Activated CD8-positive, alpha-beta memory T cell treated with anti-CD3 and anti-CD28 coated beads for 24 hours (primary cell): Measurements from ENCODE around the gene ACAA2.
"Not testable (repeated sequence)": the region's sequence is repeated elsewhere in the genome, so short reads cannot be mapped to it uniquely, and the experiment has no call there.

Experiments
- DNase-seq: peaks from one replicate; pipeline ENCODE4 v3.0.0-alpha.2; 2020

The ACAA2 gene

DNA sequence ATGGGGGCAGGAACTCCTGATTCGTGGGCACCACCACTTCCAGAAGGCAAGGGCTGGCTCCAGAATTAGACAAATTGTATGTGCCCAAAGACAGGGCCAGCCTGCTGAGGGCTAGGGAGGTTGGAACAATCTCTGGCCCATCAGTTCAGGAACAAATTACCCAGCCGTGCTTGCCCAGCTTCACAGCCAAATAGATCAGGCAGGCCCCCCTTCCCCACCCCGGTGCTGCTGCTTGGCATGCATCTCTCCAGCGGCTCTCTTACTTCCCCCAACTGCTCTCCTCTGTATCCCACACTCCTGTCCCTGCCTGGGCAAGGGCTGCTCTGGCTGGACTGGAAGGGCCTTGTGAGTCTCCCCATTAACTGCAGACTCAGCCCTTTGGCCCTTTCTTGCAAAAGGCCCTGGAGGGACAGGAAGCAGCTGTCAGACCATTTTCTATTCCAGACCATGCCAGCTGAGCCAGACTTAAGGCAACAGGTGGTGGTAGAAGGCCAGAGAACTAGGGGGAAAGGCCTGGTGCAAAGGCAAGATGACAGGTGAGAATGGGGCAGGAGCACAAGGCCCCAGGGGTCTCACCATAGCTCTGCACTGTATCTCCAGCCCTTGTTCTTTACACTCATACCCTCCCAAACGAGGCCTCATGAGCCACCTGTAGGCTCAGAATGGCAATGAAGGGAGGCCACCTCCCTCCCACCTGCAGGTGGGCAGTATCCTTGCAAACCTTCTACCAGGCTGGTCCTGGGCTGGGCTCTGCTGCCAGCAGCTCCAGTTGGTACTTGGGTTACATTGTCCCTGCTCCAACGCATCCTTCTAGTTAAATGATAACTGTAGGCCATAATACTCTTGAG, 30.7 kb upstream of the ACAA2 start:
- DNase-seq: peak; percentile 53

DNA sequence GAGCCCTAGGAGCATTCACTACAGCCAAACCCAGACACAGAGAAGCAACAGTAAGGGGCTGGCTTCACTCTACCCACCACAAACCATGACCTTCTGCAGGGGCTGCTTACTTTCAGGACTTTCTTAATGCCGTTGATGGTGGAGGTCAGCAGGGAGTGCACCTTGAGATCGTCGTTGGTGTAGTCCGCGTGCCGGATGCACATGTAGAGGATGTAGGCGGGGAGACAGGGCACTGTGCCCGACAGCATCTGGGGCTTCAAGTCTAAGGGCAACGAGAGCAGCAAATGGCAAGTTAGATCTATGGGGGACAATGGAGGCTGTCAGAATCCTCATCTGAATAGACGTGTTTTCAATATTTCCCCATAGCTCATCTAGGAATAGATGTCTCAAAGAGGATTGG, 29.8 kb upstream of the ACAA2 start:
- DNase-seq: no peak

DNA sequence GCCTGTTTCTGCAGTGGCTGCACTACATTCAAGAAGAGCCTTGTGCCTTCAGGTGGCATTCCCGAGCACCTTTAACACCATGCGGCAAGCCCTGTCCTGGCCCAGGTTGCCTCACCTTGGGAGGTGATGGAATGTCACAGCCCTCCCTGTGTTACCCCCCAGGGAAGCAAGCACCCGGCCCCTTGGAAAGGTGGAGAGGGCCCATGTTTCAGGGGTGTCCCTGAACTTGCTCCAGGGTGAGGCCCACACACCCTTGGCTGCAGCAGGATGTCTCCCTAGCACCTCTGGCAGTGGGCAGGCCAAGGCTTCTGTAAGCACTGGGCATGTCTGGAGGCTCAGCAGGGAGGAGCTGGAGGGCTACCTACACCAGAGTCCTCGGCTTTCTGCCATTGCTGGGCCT, 29.3 kb upstream of the ACAA2 start:
- no peak for DNase-seq

DNA sequence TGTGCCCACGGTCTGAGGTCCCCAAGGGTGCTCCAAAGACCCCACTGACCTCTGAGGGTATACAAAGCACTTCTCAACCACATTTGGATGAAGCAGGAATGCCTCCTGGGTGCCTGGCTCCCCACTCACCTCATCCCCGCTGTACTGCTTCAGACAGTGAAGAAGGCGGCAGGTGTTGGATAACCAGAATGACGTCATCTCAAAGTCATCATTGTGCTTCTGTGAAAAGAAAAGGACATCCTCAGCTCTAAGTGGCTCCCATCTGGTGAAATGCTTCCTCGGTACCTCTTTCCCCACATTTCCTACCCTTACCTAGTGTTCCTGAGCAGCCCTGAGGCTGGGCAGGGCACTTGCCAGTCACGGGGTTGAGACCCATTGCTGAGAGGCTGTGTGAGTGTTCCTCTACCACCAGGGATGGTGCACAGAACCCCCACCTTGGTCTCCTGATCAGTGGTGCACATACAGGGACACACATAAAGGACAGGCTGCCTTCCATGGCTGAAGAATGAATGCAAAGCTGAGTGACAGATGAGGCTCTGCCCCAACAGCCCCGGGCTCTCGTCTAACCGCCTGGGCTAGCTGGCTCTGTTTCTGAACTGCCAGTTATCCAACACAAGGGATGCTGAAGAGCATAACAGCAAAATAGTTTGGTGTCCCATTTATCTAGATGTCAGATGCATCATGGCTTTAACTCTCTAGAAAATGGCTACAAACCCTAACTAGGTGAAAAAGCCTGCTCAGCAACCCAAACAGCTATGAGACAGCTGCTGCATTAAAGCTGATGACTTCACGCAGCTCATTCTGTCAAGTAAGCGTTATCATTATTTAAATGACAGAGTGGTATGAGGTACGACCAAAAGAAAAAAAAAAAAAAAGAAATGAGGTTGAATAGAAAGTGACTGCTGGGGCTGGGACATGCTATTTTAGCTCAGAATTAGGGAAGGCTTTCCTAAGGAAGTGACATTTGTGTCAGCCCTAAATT, 28.2 kb upstream of the ACAA2 start:
- DNase-seq: no peak

DNA sequence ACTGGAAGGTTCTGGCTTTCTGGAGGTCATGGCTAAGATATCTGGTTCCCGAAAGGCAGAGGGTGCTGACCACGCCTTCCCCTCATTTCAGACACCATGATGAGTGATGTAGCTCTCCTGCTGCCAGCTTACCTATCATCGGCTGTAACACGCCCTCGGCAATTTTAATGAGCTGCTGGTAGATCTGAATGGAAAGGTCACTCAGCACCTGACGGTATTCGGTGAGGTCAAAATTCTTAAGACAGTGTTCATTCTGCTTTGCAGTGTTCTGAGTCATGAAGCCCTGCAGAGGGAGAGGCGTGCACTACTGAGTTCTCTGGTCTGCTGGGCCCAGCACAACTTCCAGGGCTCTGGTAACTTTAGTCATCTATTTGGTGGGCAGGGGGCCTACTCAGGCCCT, 25.7 kb upstream of the ACAA2 start:
- DNase-seq: no peak

DNA sequence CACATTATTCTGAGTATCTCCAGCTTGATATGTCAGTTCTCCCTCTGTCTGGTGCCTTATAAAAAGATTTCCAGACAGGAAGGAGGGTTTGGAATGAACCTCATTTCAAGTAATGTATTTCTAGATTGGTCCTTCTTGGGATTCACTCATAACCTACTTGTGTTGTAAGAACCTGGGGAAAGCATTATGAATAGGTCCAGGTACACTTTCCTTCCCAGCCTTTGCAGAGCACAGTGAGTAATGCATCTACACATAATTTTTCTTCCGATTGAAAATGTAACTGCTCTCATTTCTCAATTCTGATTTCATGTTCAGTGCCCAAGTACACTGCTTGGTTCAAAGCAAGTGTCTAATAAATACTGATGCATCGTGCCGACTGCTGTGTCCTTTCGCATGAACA, 25.0 kb upstream of the ACAA2 start:
- no peak for DNase-seq

DNA sequence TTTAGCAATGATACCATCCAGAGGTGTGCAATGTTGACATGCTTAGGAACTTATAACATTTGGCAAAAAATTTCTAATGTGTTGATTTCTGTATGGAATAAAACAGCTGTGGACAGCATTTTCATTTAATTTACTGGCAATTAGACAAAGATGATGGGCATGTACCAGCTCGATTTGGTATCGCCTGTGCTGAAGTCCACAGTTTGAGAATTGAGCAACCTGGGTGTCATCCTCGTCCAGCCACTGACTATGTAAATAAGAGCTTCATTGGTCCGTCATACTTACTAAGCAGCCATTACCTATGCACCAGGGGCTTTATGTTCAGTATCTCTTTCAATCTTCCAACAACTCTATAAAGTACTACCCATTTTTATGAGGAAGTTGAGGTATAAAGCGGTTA, 24.6 kb upstream of the ACAA2 start:
- DNase-seq: no peak

DNA sequence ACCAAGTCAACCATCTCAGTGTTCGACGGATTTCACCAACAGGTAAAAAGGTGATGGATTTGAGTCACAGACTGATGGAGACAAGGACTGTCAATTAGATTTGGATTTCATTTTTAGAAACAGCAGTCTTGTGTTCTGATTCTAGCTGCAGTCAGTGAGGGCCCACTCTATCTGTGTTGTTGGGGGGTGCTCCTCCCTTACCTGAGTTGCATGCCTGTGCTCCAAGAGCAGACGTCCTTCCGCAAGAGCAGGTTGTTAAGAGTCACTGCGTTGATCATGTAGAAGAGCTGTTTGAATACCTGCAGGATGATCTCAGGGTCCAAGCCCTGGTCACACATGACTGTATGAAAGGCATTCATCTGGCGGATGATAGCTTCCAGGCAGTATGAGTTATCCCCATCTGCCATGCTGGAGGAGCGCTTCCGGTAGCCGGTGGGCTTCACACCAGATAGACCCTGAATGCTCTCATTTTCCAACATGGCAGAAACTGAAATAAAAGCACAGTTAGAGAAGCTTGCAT, 24.0 kb upstream of the ACAA2 start:
- not testable (repeated sequence) for DNase-seq

DNA sequence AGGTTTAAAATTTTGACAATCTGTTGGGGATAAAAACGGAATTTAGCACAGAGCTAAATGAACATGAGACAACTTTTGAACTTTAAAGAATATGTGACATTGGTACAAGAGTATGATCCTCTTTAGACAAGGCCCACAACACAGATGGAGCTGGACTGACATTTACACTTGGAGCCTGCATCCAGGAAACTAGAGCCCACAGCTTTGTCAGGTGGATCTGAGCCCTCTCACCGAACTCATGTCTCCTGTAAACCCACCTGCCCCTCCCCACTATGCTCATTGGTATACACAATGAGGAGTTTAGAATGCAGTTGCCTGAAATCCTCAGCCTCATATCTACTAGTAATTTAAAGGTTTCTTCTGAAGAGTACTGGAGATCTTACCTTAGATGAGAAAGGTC, 22.1 kb upstream of the ACAA2 start:
- no peak for DNase-seq

DNA sequence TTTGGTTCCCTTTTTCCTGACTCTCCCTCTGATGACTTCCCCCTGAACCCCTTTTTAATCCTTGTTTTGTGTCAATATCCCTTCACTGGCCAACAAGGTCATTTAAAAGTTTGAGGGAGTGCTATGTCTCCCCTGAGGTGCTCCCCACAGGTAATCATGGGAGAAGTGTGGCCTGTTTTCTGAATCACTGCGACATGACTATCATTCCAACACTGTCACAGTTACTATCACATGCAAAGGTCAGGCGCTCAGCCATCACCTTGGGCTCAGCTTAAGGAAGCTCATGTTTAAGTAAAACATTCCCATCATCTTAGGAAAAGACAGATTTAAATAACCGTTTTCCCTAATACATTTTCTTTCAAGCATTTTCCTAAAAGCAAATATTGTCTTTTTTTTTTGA, 20.9 kb upstream of the ACAA2 start:
- no peak for DNase-seq

DNA sequence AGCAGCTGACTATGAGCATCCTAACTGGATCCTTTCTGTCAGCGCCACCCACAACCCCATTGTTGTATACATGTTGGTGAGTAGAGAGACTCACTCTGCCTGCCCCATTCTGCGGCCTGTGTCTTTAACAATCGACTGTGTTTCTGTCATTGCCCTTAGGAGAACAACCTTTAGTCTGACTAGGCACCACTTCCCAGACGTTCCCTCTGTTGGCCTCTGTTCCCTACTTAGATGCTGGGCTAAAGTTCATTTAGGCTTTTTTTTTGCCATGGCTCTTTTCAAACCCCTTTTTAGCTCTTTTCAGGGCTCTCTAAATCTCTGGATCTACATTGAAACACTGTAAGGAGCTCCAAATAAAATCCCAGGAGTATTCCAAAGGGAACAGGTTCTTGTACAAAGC, 20.5 kb upstream of the ACAA2 start:
- DNase-seq: no peak

DNA sequence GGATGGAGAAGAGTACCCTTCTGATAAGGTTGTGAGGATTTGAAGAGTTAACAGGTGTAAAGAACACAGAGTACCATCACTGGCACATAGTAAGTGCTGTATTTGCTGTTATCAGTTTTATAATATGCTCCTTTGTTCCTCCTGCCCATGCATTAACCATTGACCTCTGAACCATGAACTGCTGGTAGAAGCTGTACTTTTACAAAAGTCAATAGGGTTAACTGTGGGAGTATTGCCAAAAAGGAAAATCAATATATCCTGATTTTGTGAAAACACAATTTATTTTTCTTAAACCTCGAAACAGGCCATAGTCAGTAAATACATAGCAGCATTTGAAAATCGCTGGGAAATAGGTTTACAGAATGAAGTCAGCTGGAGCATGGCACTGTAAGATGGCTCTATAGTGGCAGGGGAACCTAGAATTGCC, 18.9 kb upstream of the ACAA2 start:
- no peak for DNase-seq

DNA sequence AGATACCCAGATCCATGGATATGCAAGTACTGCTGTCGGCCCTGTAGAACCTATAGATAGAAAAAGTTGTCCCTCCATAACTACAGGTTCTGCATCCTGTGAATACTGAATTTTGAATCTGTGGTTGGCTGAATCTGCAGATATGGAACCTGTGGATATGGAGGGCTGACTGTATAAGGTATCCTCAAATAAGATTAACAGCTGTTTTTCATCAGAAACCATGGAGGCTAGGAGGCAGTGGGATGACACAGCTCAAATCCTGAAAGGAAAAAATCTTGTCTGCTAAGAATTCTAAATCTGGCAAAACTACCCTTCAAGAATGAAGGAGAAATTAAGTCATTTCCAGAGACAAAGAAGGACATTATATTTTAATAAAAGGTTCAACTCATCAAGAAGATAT, 14.7 kb upstream of the ACAA2 start:
- no peak for DNase-seq

DNA sequence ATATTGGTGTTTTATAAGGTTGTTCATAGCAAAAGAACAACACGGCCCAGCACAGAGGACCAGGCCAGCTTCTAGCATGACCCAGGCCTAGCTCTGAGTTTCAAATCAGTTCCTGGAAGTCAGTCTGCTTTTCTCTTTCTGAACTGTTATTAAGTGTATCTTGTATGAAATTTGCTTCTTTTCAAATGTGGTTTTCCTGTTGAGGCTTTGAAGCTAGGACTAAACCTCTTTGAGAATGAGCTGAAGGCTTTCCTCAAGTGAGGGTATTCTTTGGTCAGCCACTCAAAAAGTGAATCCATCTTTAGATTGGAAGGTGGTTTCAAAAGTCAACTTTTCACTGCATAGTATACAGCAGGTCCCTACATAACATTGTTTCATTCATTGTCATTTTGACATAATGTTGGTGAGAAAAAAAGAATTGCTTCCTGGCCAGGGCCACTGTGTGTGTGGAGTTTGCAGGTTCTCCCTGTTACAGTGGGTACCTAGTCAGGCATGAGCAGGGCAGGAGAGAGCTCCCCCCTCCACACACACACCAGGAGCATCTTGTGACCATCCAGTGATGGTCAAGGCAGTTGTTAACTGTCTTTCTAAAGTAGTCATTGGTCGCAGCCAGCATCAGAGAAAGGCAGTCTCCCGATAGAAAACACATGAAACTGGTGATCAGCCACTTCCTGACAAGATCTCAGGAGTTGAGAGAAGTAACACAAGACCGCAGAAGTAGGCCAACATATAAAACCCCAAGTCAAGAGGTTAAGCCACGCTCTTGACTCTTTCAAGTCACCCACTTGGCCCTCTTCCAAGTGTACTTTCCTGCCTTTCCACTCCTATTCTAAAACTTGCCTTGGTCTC, 6.7 kb upstream of the ACAA2 start:
- no peak for DNase-seq

DNA sequence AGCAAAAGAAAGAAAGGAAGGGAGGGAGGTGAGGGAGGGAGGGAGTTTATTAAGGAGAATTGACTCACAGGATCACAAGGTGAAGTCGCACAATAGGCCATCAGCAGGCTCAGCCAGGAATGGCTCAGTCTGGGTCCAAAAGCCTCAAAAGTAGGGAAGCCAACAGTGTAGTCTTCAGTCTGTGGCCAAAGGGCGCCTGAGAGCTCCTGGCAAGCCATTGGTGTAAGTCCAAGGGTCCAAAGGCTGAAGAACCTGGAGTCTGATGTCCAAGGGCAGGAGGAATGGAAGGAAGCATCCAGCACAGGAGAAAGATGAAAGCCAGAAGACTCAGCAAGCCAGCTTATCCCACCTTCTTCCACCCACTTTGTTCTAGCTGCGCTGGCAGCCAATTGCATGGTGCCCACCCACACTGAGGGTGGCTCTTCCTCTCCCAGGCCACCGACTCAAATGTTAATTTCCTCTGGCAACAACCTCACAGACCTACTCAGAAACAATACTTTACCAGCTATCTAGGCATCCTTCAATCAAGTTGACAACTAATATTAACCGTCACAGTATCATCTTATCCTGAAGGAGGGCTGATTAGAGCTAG, 5.8 kb upstream of the ACAA2 start:
- no peak for DNase-seq

DNA sequence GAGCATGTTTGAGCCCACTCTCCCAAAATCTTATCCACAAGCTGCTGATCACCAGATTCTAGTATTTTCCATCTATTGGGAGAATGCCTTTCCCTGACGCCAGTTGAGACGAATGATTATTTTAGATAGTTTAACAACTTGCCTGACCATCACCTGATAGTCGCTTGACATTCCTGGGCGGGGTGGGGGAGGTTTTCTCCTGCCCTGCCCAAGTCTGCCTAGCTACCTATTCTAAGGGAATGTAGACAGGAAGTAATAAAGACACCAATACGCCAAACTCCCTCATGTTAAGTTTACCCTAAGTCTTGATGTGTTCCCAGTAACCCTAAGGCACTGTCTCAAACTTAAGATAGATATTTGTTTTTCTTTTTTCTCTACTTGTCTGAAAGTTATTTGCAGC, 4.6 kb upstream of the ACAA2 start:
- DNase-seq: no peak

DNA sequence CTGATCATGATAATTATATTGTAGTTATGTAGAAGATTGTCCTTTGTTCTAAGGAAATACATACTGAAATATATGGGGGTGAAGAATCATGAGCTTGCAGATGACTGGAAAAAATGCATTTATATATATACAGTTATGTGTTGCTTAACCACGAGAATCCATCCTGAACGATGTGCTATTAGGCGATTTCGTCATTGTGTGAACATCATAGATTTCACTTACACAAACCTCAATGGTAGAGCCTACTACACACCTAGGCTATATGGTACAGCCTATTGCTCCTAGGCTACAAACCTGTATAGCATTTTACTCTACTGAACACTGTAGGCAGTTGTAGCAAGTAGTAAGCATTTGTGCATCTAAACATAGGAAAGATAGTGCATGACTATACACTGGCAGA, 2.6 kb upstream of the ACAA2 start:
- DNase-seq: no peak

DNA sequence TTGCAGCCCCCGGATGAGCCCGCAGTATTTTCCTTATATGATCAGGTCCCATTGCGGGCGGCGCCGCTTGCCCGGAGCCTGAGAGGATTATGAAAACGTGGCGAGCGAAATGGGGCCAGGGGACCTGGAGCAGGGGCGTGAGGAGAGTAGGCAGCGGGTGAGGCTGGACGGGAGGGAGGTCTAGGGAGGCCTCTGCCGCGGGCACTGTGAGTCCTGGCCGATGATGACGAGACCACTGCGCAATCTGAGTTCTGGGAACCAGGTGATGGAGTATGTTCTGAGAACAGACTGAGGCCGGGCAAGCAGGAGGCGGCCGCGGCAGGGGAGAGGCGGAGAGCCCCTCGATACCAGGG, 790 bp upstream of the ACAA2 start:
- no peak for DNase-seq

DNA sequence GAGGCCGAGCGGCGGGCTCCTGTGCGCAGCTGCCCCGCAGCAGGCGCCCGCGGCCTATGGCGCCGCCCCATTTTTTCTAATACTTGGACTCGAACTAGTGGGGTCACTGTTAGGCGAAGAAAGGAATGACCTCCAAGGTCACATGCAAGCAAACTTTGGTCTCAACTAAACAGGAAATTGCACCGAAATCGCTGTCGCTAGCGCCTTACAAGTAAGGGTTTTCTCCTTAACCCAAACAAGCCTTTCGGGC, 339 bp downstream of the ACAA2 start:
- DNase-seq: no peak

DNA sequence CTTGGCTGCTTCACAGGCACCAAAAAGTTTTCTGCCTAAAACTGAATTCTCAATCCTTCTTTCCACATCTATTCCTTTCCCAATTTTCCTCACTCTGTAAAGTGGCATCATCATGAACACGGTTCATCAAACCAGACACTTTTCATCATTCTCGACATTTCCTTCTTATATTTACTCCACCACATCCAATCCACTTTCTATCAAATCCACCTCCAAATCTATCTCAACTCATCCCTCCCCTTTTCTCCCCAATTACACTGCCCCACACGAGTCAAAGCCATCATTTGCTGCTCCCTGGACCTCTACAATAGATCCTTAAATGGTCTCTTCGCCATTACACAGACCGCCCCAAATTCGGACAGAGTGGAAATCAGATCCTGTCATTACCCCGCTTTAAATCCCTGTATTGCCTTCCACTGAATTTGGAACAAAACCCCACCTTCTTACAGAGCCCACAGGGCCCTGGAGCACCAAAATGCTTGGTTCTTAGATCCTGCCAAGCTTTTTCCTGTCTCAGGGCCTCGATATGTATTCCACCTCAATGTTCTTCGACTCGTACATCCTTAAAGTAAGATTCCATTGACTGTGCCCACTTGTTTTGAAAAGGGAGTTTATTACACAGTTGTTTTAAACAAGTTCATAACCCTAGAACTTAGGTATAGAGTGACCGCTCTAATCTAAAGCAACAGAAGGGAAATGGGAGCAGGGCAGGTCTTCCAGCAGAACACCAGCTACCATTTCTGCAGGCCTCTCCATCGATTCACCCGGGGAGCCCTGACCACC, 856 bp downstream of the ACAA2 start:
- no peak for DNase-seq

DNA sequence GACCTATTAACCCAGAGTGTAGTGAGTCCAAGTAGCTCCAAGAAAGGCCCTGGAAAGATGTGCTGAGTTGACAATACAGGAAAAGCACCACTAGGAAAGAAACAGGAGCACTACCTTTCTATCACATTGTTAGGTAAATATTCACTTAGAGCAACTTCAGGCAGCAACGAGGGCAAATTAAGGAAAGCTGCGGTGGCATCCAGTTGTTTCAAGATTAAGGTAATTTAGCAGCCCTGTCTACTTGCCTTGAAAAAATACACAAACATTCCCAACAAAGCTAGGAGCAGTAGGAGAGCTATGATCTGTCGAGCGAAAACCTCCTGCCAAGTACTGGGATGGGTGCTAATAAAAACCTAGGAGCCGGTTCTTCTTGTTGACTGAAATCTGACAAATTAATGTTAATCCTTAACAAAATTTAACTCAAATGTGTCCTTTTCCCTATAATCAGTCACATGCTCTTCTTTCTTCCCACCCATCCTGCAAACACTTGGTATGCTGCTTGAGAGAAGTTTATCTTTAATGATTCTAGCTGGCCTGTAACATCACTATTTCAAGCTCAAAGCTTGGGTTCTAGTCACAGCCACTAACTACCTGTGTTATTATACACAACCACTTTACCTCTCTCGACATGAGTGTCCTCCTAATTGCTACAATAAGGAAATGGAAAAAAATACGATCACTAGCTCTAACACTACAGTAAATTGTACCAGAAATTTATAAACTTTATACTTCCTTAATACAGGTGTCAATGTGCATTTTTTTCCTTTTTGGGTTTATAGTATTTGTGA, 2.0 kb downstream of the ACAA2 start:
- no peak for DNase-seq
